ENCODE results near the gene ODF2L. TPM values are rescaled to one million over a fixed set of nuclear protein-coding genes. Genes with fewer than 3 reads are reported as not detected.

ODF2L gene
- total and polyA plus RNA-seq, 8 donors = 6.1 to 36.4 (median 11.3) TPM

GRCh38 chr1:86370601-86371022, 25.5 kb downstream of the ODF2L start:
- H3K4me3 ChIP-seq = no peak overlapping the region
- H3K27ac ChIP-seq = no peak overlapping the region
- no peaks in the 10 kb centered on the region for H3K27me3 ChIP-seq
- ATAC-seq (no peak), DNase-seq (no peak), FAIRE-seq (no peak)
- TF ChIP-seq CTCF (IDR thresholded peaks at IDR 0.05) = no peak
- intact Hi-C loops (cut with DNase I) = no loop called here
- no peaks in the 10 kb centered on the region for H3K36me3 ChIP-seq
- H3K4me1 ChIP-seq = no peaks in the 10 kb centered on the region
- H3K9me3 ChIP-seq = no peaks in the 10 kb centered on the region

- no peak overlapping the region for H3K27ac ChIP-seq
- no peak for ATAC-seq
- WGBS, 2 donors = 85 to 90% methylated on average over 6 of the region's 6 CpGs
- intact Hi-C loops (cut with DNase I) = no loop called here
- FAIRE-seq = no peak
- no peaks in the 10 kb centered on the region for H3K9me3 ChIP-seq
- no peaks in the 10 kb centered on the region for H3K4me1 ChIP-seq
- no peak for TF ChIP-seq CTCF (IDR thresholded peaks at IDR 0.05)
- H3K27me3 ChIP-seq = no peaks in the 10 kb centered on the region
- H3K4me3 ChIP-seq = no peak overlapping the region
- no peaks in the 10 kb centered on the region for H3K36me3 ChIP-seq
- DNase-seq = no peak
Observed at GRCh38 chr1:86365896-86366295, 30.2 kb downstream of the ODF2L start.

GRCh38 chr1:86362807-86363206, 33.3 kb downstream of the ODF2L start:
- FAIRE-seq (no peak), DNase-seq (no peak), ATAC-seq (no peak)
- Histone ChIP-seq H3K27ac (no peak overlapping the region), H3K36me3 (no peaks in the 10 kb centered on the region), H3K4me1 (no peaks in the 10 kb centered on the region), H3K4me3 (no peak overlapping the region), H3K9me3 (no peaks in the 10 kb centered on the region), H3K27me3 (no peaks in the 10 kb centered on the region)
- no peak for TF ChIP-seq CTCF (IDR thresholded peaks at IDR 0.05)
- intact Hi-C loops (cut with DNase I) = no loop called here
- 95 to 96% methylated on average over 4 of the region's 4 CpGs for WGBS, 2 donors

- no peak for DNase-seq
- no peaks in the 10 kb centered on the region for H3K9me3 ChIP-seq
- intact Hi-C loops (cut with DNase I) = no loop called here
- H3K4me3 ChIP-seq = no peak overlapping the region
- no peak overlapping the region for H3K27ac ChIP-seq
- H3K27me3 ChIP-seq = no peaks in the 10 kb centered on the region
- FAIRE-seq = no peak
- ATAC-seq = no peak
- no peaks in the 10 kb centered on the region for H3K4me1 ChIP-seq
- WGBS, 2 donors = 86 to 91% methylated on average over 5 of the region's 5 CpGs
- H3K36me3 ChIP-seq = peaks cover 0 to 13% (median 0%) of the 10 kb centered on the region in 3 donors
- no peak for TF ChIP-seq CTCF (IDR thresholded peaks at IDR 0.05)
Observed at GRCh38 chr1:86357796-86358195, 38.3 kb downstream of the ODF2L start.

GRCh38 chr1:86356247-86356646, 39.9 kb downstream of the ODF2L start:
- Histone ChIP-seq H3K27ac (no peak overlapping the region), H3K4me1 (no peaks in the 10 kb centered on the region), H3K4me3 (no peak overlapping the region), H3K27me3 (no peaks in the 10 kb centered on the region), H3K9me3 (no peaks in the 10 kb centered on the region), H3K36me3 (peaks cover 0 to 13% (median 0%) of the 10 kb centered on the region in 3 donors)
- 94 to 95% methylated on average over 10 of the region's 10 CpGs for WGBS, 2 donors
- intact Hi-C loops (cut with DNase I) = no loop called here
- DNase-seq (peak in 1 of 6 donors; percentile 29), FAIRE-seq (no peak), ATAC-seq (no peak)
- TF ChIP-seq CTCF (IDR thresholded peaks at IDR 0.05) = no peak

Data from pancreas (tissue), 10 donors.